Natural killer cell (primary cell): ENCODE measurements around the gene CES3. TPM values are rescaled to one million over a fixed set of nuclear protein-coding genes. Genes with fewer than 3 reads are reported as not detected.

Source experiments
- ATAC-seq, 3 donors: fragments of 150-1000 bp in 2 of 3; fragments of 200-7000 bp in 1 of 3; cut with Tn5 transposase; 1 replicate in 1 of 3; 2 replicates in 2 of 3; pipeline ENCODE4 v1.10.0; 2021; ENCODE audit warnings: mild to moderate bottlenecking in 2 of 3, moderate library complexity in 2 of 3
- DNase-seq, 2 donors: peaks; one replicate each; pipeline versions ENCODE4 v3.0.0 to v3.0.0-alpha.2; 2013 to 2021; ENCODE audit warnings: mixed read lengths in 1 of 2
- H3K27ac ChIP-seq: one replicate; pipeline ENCODE4 v1.5.1; 2013; ENCODE audit warnings: mild to moderate bottlenecking, low read length
- H3K27me3 ChIP-seq: one replicate; pipeline ENCODE4 v1.6.1; 2013; ENCODE audit warnings: low read length; ENCODE audit not compliant: control insufficient read depth, insufficient read depth
- H3K36me3 ChIP-seq: one replicate; pipeline ENCODE4 v1.6.1; 2013; ENCODE audit warnings: low read length; ENCODE audit not compliant: control insufficient read depth, insufficient read depth
- H3K4me1 ChIP-seq: one replicate; pipeline ENCODE4 v1.6.1; 2013; ENCODE audit warnings: low read length; ENCODE audit not compliant: control insufficient read depth, insufficient read depth
- H3K4me3 ChIP-seq: one replicate; pipeline ENCODE4 v1.5.1; 2013; ENCODE audit warnings: low read length
- H3K9me3 ChIP-seq: one replicate; pipeline ENCODE4 v1.6.1; 2013; ENCODE audit warnings: low read length; ENCODE audit not compliant: control insufficient read depth, insufficient read depth
- H3K27ac Mint-ChIP-seq, 2 donors: one replicate each; pipeline ENCODE4 v1.8.0; 2022; ENCODE audit warnings: mild to moderate bottlenecking in 2 of 2, mixed read lengths in 2 of 2, moderate library complexity in 1 of 2
- H3K27me3 Mint-ChIP-seq, 2 donors: one replicate each; pipeline ENCODE4 v1.8.0; 2022; ENCODE audit warnings: low read depth in 2 of 2, mixed read lengths in 2 of 2
- H3K36me3 Mint-ChIP-seq: one replicate; pipeline ENCODE4 v1.8.0; 2022; ENCODE audit warnings: mixed read lengths
- H3K4me1 Mint-ChIP-seq, 2 donors: one replicate each; pipeline ENCODE4 v1.8.0; 2022; ENCODE audit warnings: mixed read lengths in 2 of 2
- H3K4me3 Mint-ChIP-seq: one replicate; pipeline ENCODE4 v1.8.0; 2022; ENCODE audit warnings: mild to moderate bottlenecking, moderate library complexity, mixed read lengths
- H3K9me3 Mint-ChIP-seq, 2 donors: one replicate each; pipeline ENCODE4 v1.8.0; 2022; ENCODE audit warnings: mixed read lengths in 2 of 2
- CTCF ChIP-seq: fragments of 200-600 bp; IDR thresholded peaks from one replicate; pipeline ENCODE4 v1.8.0; 2022; ENCODE audit warnings: antibody characterized with exemption
- WGBS: methylation state at CpG from one replicate; pipeline ENCODE4 v1.1.7; 2013; ENCODE audit warnings: missing lambda C conversion rate; ENCODE audit not compliant: insufficient coverage; 5-methylcytosine and 5-hydroxymethylcytosine counted together
- intact Hi-C: fragments of 100-400 bp; cut with micrococcal nuclease; formaldehyde crosslinking; loops from one replicate; pipeline ENCODE4 v1.14.2; 2022
- total RNA-seq, 4 donors: library from RNA; stranded (reverse); fragments of 120-200 nt in 1 of 4; gene quantifications; one replicate each; pipeline versions ENCODE4 v1.2.3 to v1.2.4, GENCODE V29; 2013 to 2022

CES3 gene
- total RNA-seq, 3 donors from 2014 or later (not counting 1 experiment from before 2014, with no cell fraction given): 0.19 to 0.95 (median 0.27) TPM

- no peak overlapping the region for H3K4me3 Mint-ChIP-seq
- Histone ChIP-seq H3K4me1 (peaks cover 13% of the 10 kb centered on the region), H3K27me3 (peaks cover 22% of the 10 kb centered on the region), H3K4me3 (no peak overlapping the region), H3K36me3 (no peaks in the 10 kb centered on the region), H3K9me3 (no peaks in the 10 kb centered on the region), H3K27ac (no peak overlapping the region)
- H3K36me3 Mint-ChIP-seq: no peaks in the 10 kb centered on the region
- ATAC-seq: no peak
- H3K27me3 Mint-ChIP-seq: peaks cover 10 to 32% of the 10 kb centered on the region in 2 donors
- no peak overlapping the region for H3K27ac Mint-ChIP-seq
- H3K9me3 Mint-ChIP-seq: no peaks in the 10 kb centered on the region
- TF ChIP-seq CTCF: no peak
- peaks cover 0 to 13% of the 10 kb centered on the region in 2 donors for H3K4me1 Mint-ChIP-seq
- no peak for DNase-seq
- intact Hi-C loops: no loop called here
- 81% methylated on average over 18 of the region's 18 CpGs for WGBS
These were observed 37.8 kb upstream of the CES3 start for GRCh38 chr16:66923247-66923731.

- WGBS: 50% methylated on average over 3 of the region's 3 CpGs
- Mint-ChIP-seq H3K36me3 (no peaks in the 10 kb centered on the region), H3K27ac (no peak overlapping the region)
These were observed 37.2 kb upstream of the CES3 start for GRCh38 chr16:66923866-66924265.

GRCh38 chr16:66924527-66925321 is 36.3 kb upstream of the CES3 start:
- H3K27me3 ChIP-seq: peaks cover 22% of the 10 kb centered on the region
- peak overlapping the region; percentile 46 to 66 for H3K27ac Mint-ChIP-seq
- 8% methylated on average over 70 of the region's 72 CpGs for WGBS
- H3K4me1 Mint-ChIP-seq: peaks cover 0 to 13% of the 10 kb centered on the region in 2 donors
- no peaks in the 10 kb centered on the region for H3K36me3 Mint-ChIP-seq
- H3K4me1 ChIP-seq: peaks cover 13% of the 10 kb centered on the region
- peak; percentile 28 for TF ChIP-seq CTCF
- ATAC-seq (peak; percentile 75 to 84 (median 83)), DNase-seq (peak; percentile 47 to 64)
- no peaks in the 10 kb centered on the region for H3K9me3 ChIP-seq
- H3K4me3 ChIP-seq: peak overlapping the region; percentile 26
- H3K27ac ChIP-seq: no peak overlapping the region
- peaks cover 10 to 29% of the 10 kb centered on the region in 2 donors for H3K27me3 Mint-ChIP-seq
- H3K36me3 ChIP-seq: no peaks in the 10 kb centered on the region
- intact Hi-C loops: no loop called here
- no peaks in the 10 kb centered on the region for H3K9me3 Mint-ChIP-seq
- H3K4me3 Mint-ChIP-seq: peak overlapping the region; percentile 80

More at GRCh38 chr16:66923866-66924265, 37.2 kb upstream of the CES3 start:
- Mint-ChIP-seq H3K4me3 (no peak overlapping the region), H3K9me3 (no peaks in the 10 kb centered on the region), H3K27me3 (peaks cover 10 to 32% of the 10 kb centered on the region in 2 donors), H3K4me1 (peaks cover 0 to 13% of the 10 kb centered on the region in 2 donors)
- Histone ChIP-seq H3K4me3 (no peak overlapping the region), H3K4me1 (peaks cover 13% of the 10 kb centered on the region), H3K27me3 (peaks cover 22% of the 10 kb centered on the region), H3K27ac (no peak overlapping the region), H3K9me3 (no peaks in the 10 kb centered on the region), H3K36me3 (no peaks in the 10 kb centered on the region)
- no peak for ATAC-seq
- DNase-seq: no peak
- TF ChIP-seq CTCF: no peak
- intact Hi-C loops: no loop called here
